BLaER1 (cell line): ENCODE measurements around the gene FAM217A.
"Not testable (repeated sequence)": the region's sequence is repeated elsewhere in the genome, so short reads cannot be mapped to it uniquely, and the experiment has no call there.

Experiments used
- H3K27ac ChIP-seq: shearing (Covaris generic); formaldehyde crosslinking; 2 replicates; pipeline ENCODE4 v1.8.1; 2022
- H3K27me3 ChIP-seq: shearing (Covaris generic); formaldehyde crosslinking; 2 replicates; pipeline ENCODE4 v1.8.1; 2022
- H3K36me3 ChIP-seq: shearing (Covaris generic); formaldehyde crosslinking; 2 replicates; pipeline ENCODE4 v1.8.1; 2022
- H3K4me1 ChIP-seq: shearing (Covaris generic); formaldehyde crosslinking; 2 replicates; pipeline ENCODE4 v1.8.1; 2022
- H3K4me2 ChIP-seq: shearing (Covaris generic); formaldehyde crosslinking; 2 replicates; pipeline ENCODE4 v1.8.1; 2022
- H3K4me3 ChIP-seq: shearing (Covaris generic); formaldehyde crosslinking; 2 replicates; pipeline ENCODE4 v1.8.1; 2022
- H3K9ac ChIP-seq: shearing (Covaris generic); formaldehyde crosslinking; 2 replicates; pipeline ENCODE4 v1.8.1; 2022
- H3K9me3 ChIP-seq: shearing (Covaris generic); formaldehyde crosslinking; 2 replicates; pipeline ENCODE4 v1.8.1; 2022
- H4K20me1 ChIP-seq: shearing (Covaris generic); formaldehyde crosslinking; 2 replicates; pipeline ENCODE4 v1.8.1; 2022
- Cebpa-rat ChIP-seq: shearing (Covaris generic); IDR thresholded peaks from 2 replicates; pipeline ENCODE4 v1.8.1; 2022

FAM217A gene, protein sequence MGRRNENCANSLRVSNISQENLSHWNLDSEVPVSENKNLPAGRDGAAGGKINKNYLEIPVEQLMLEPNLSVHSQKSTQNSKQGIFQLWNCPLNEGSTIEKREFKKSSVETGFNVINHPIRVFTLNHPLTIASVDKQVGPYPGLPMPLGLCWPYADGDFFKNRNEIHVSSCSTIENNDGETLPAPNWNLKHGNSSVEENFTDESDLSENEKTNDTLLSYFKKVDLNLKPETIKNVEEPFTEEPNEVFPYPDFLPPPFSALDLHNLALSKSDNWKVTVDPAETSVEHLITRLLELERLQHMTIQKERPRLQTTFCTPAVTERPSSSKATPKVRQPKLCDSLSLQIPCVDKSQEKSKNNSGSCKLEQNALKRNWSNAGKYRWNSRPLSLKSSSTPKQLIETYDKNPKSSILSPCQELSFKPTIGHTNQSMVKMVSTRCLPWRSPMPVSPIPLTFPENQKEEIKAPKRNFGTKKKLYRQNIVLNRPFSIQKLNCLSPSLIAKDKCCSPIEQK

DNA sequence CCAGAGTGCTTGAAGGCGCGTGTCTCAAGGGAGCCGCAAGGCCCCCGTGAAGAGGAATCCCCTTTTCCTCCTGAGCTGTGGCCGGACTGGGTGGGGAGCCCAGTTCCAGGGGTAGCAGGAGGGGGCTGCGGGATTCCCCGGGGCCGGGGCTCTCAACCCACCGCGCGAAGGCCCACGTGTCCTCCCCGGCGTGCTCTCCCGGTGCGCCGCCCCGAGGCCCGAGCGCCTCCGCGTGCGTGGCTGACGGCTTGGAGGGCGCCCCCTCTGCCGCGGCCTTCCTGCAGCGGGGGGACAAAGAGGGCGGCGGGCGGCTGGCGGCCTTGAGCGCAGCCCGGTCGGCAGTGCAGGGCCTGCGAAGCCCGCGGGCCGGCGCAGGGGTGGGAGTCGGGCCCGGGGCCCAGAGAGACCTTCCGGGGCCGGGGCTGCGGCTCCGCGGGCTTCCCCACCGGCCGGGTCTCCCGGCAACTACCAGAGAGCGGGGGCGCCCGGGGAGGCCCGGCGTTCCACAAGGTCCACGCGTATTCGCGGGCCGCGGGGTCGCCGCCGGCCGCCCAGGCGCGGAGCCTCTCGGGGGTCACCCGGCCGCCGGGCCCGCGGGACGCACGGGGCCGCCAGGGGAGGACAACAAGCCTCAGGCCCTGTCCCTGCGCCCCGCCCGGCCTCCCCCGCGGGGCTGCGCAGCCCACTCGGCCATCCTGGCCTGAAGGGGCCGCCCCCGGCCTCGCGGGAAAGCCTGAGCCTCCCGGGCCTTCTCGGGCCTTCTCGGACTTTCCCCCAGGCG lies at the start of gene FAM217A:
Gene FAM217A (minus strand): TSS at position 447 of the 781 bp plus-strand sequence. CDS start 1,723 bp downstream, outside the sequence.
- no peaks in the 10 kb centered on the region for H3K4me1 ChIP-seq
- no peaks in the 10 kb centered on the region for H3K27me3 ChIP-seq
- no peaks in the 10 kb centered on the region for H4K20me1 ChIP-seq
- H3K4me3 ChIP-seq = no peak within 1 kb of the TSS
- no peaks in the 10 kb centered on the region for H3K36me3 ChIP-seq
- H3K27ac ChIP-seq = no peak within 1 kb of the TSS
- no peak for TF ChIP-seq Cebpa-rat
- H3K4me2 ChIP-seq = no peak within 1 kb of the TSS
- H3K9ac ChIP-seq = no peak within 1 kb of the TSS
- peaks cover 10% of the 10 kb centered on the region; the same call in 1 of the 2 replicates for H3K9me3 ChIP-seq

DNA sequence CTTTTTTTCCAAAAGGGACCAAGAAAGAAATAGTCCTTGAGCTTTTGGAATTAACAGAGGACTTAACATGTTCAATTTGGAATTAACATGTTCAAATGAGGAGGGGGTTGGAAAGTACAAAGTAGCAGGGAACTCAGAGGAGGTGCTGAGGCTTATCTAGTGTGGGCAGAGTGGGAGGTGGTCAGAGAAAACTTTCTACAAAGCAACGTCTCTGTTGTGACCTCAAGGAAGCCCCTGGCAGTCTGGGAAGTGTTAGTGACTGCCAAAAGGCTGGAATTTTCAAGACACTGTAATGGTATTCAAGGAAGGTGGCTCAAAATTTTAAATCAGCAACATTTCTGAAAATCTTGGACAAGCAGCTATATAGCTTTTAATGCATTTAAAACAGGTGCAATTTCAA lies 49.1 kb upstream of the FAM217A start:
- Histone ChIP-seq H3K36me3 (peaks cover 97% of the 10 kb centered on the region), H3K9me3 (peaks cover 12% of the 10 kb centered on the region), H3K4me3 (no peak overlapping the region), H3K27ac (no peak overlapping the region), H4K20me1 (no peaks in the 10 kb centered on the region), H3K27me3 (no peaks in the 10 kb centered on the region), H3K4me1 (peaks cover under 1% of the 10 kb centered on the region; the same call in 1 of the 2 replicates), H3K4me2 (no peak overlapping the region), H3K9ac (no peak overlapping the region)
- TF ChIP-seq Cebpa-rat = no peak

DNA sequence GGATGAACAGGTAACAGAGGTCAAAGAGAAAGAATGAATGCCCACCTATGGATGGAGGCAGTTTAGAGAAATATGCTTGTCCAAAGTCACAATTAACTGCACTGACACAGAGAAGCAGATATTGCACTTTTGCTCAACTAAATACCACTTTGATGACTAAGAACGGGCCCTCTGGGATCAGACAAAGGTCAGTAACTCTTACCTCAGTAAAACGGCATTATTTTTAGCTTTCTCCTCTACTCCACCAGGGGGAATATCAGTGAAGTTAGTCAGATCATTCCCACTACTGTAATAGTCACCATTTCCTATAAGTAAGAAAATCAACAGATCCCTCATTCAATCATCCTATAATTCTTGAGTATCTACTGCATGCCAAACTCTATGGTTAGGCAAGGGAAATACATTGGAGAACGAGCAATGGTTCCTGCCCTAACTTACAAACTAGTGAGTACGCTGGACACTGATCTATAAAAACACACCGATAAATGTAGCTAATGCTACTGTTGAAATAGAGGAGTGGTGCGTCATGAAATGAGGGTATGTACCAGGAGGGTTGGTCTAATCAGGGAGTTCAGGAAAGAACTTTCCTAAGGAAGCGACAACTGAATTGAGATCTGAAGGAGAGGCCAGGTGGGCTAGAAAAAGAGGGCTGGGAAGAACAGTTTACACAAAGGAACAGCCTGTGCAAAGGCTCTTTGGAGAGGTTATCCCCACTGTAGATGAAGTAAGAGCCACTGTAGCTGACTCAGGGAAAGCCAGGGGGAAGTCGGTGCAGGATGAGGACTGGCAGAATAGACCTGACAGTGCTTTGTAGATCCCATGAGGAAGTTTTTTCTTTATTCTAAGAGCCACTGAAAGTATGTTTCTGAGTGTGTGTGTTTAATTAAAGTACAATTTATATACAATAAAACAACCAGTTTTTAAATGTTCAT lies 47.3 kb upstream of the FAM217A start:
- Histone ChIP-seq H3K27me3 (no peaks in the 10 kb centered on the region), H3K4me1 (no peaks in the 10 kb centered on the region), H4K20me1 (no peaks in the 10 kb centered on the region), H3K4me2 (no peak overlapping the region), H3K4me3 (no peak overlapping the region), H3K36me3 (peaks cover 96% of the 10 kb centered on the region), H3K9ac (no peak overlapping the region), H3K27ac (no peak overlapping the region), H3K9me3 (no peaks in the 10 kb centered on the region)
- no peak for TF ChIP-seq Cebpa-rat

DNA sequence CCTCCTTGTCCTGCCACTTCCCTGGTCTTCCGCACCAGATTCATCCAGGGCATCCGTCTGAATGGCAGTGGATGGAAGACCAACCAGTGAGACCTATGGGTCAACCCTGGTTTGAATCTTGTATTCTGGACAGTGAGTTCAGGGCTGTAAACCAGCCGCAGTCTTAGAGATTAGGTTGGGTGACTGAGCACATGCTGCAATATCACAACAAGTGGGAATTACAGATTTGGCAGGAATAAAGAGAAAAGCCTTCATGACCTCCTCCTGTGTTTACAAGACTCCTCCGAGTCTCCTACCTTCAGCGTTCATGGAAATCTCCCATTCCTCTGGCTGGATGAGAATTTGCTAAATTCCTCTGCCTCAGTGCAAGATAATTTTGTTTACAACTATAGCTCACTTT lies 46.6 kb upstream of the FAM217A start:
- no peak overlapping the region for H3K27ac ChIP-seq
- peaks cover 96% of the 10 kb centered on the region for H3K36me3 ChIP-seq
- H4K20me1 ChIP-seq = no peaks in the 10 kb centered on the region
- no peaks in the 10 kb centered on the region for H3K4me1 ChIP-seq
- H3K4me2 ChIP-seq = no peak overlapping the region
- TF ChIP-seq Cebpa-rat = no peak
- no peak overlapping the region for H3K9ac ChIP-seq
- H3K4me3 ChIP-seq = no peak overlapping the region
- H3K9me3 ChIP-seq = no peaks in the 10 kb centered on the region
- H3K27me3 ChIP-seq = no peaks in the 10 kb centered on the region

DNA sequence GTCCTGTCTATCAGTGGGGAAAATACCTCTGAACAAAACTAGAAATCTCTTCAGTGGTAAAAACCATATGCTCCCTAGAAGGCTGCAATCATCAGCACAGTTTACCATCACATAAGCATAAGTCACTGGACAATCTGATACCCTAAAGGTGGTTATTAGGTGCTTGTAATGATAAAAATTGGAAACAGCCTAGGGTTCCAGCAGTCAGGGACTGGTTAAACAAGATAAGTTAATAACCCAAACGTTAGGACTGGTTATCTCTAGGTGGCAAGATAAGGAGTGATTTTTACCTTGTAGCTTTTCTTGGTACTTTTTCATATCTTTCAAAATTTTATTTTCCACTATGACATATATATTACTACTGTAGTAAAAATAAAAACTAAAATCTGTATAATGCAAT lies 45.4 kb upstream of the FAM217A start:
- Histone ChIP-seq H3K4me2 (no peak overlapping the region), H3K4me3 (no peak overlapping the region), H3K36me3 (peaks cover 94% of the 10 kb centered on the region), H4K20me1 (no peaks in the 10 kb centered on the region), H3K27ac (no peak overlapping the region), H3K9me3 (no peaks in the 10 kb centered on the region), H3K27me3 (no peaks in the 10 kb centered on the region), H3K4me1 (no peaks in the 10 kb centered on the region), H3K9ac (no peak overlapping the region)
- TF ChIP-seq Cebpa-rat = no peak

DNA sequence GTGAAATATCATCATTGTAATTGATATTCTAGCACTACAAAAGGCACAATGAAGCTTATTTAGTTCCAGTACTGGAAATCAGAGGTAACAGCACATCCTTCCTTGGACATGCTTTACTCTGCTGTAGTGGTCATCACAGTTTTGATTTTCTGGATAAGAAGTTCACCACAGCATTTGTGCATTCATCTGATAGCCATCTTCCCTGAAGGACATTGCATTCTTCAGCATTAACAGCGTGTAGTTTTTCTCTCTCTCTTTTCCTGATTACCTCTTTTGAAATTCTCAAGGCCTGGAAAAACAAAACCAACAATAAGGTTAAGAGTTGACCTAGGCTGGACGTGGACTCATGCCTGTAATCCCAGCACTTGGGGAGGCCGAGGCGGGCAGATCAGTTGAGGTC lies 36.8 kb upstream of the FAM217A start:
- Histone ChIP-seq H3K27ac (no peak overlapping the region), H3K4me2 (no peak overlapping the region), H3K27me3 (no peaks in the 10 kb centered on the region), H4K20me1 (no peaks in the 10 kb centered on the region), H3K9ac (no peak overlapping the region), H3K4me1 (no peaks in the 10 kb centered on the region), H3K4me3 (no peak overlapping the region), H3K9me3 (peaks cover 14% of the 10 kb centered on the region), H3K36me3 (peaks cover 66% of the 10 kb centered on the region)
- no peak for TF ChIP-seq Cebpa-rat

DNA sequence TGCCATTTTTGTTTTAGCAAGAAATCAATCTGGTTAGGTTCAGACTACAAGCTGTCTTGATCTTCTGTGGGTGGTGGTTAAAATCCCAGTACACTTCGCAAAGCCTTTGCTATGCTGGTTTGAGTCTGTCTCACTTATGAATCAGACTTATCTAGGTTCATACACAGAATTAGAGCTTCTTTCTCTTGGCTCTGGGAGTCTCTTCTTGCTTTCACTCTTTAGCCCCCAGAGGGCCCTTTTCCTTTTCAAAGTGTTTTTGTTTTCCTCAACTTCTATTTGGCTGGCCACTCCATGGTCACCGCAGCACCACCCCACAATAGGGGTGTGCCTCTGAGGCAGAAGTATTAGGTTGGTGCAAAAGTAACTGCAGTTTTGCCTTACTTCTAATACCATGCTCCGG lies 35.2 kb upstream of the FAM217A start:
- no peak overlapping the region for H3K4me2 ChIP-seq
- peaks cover 14% of the 10 kb centered on the region for H3K9me3 ChIP-seq
- H3K27ac ChIP-seq = no peak overlapping the region
- no peaks in the 10 kb centered on the region for H4K20me1 ChIP-seq
- TF ChIP-seq Cebpa-rat = no peak
- no peak overlapping the region for H3K9ac ChIP-seq
- no peaks in the 10 kb centered on the region for H3K4me1 ChIP-seq
- no peaks in the 10 kb centered on the region for H3K27me3 ChIP-seq
- H3K4me3 ChIP-seq = no peak overlapping the region
- peaks cover 51% of the 10 kb centered on the region for H3K36me3 ChIP-seq

DNA sequence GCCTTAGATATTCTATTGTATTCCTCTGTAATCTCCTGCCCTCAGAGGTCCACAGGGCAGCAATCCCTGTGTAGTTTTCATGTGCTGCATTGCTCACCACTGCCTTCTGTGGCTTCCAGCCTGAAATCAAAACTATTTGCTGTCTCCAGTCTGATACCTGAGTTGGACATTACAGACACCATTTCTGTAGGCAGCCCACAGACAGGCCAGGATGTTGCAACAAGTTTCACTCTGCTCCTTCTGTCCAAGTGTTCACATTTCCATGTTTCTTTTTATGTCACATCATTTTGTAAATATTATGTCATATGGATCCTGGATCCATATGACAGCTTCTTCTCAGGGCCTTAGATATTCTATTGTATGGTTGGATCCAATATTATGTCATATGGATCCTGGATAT lies 34.7 kb upstream of the FAM217A start:
- TF ChIP-seq Cebpa-rat = no peak
- peaks cover 47% of the 10 kb centered on the region for H3K36me3 ChIP-seq
- H3K9me3 ChIP-seq = peaks cover 14% of the 10 kb centered on the region
- H3K4me2 ChIP-seq = no peak overlapping the region
- no peaks in the 10 kb centered on the region for H3K27me3 ChIP-seq
- no peak overlapping the region for H3K27ac ChIP-seq
- H4K20me1 ChIP-seq = no peaks in the 10 kb centered on the region
- H3K4me1 ChIP-seq = no peaks in the 10 kb centered on the region
- no peak overlapping the region for H3K4me3 ChIP-seq
- H3K9ac ChIP-seq = no peak overlapping the region

DNA sequence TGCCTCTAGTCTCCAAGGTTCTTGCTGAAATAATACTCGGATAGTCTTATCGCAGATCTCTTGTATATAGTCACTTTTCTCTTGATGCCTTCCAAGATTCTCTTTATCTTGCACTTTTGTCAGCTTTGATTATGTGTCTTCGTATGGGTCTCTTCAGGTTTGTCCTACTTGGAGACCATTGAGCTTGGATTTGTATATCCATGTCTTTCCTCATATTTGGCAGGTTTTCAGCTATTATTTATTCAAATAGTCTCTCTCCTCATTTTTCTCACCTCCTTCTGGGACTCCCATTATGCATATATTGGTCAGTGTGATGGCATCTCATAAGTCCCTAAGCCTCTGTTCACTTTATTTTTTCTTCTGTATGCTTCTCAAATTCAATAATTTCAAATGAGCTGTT lies 33.4 kb upstream of the FAM217A start:
- Histone ChIP-seq H3K9me3 (peaks cover 14% of the 10 kb centered on the region), H3K27me3 (no peaks in the 10 kb centered on the region), H3K36me3 (peaks cover 34% of the 10 kb centered on the region), H3K4me3 (no peak overlapping the region), H4K20me1 (no peaks in the 10 kb centered on the region), H3K9ac (no peak overlapping the region), H3K27ac (no peak overlapping the region), H3K4me2 (no peak overlapping the region), H3K4me1 (no peaks in the 10 kb centered on the region)
- no peak for TF ChIP-seq Cebpa-rat

DNA sequence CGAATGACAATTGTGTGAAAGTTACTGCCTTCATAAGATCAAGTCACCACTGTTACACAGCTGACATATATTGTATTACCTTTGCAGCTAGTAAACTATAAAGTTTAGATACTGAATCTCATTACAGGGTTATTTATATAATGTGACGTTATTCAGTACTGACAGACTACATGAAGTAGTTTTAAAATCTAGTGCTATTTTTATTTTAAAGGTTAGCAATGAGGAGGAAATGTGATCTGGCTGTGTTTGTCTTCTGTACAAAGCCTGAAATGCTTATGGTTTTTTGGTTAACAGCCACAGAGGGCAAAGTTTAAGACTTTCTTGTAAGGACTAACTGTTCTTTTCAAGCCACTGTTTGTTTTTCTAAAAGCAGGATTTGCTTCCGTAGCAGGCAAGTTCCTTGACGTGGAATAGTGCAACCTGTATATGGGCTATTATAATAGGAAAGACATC lies 30.5 kb upstream of the FAM217A start:
- H3K9me3 ChIP-seq = peaks cover 14% of the 10 kb centered on the region
- not testable (repeated sequence) for H3K4me2 ChIP-seq, H3K36me3 ChIP-seq, H3K4me3 ChIP-seq, H3K4me1 ChIP-seq, H3K27ac ChIP-seq, H3K27me3 ChIP-seq, H4K20me1 ChIP-seq, H3K9ac ChIP-seq
